GM19463 (cell line): ENCODE measurements around the gene MIB1.
"Not testable (repeated sequence)": the region's sequence is repeated elsewhere in the genome, so short reads cannot be mapped to it uniquely, and the experiment has no call there.

Source experiments
- ATAC-seq: cut with Tn5 transposase; IDR thresholded peaks from one replicate; pipeline ENCODE4 v1.9.1; 2021; ENCODE audit warnings: mild to moderate bottlenecking, moderate library complexity; ENCODE audit not compliant: unreplicated experiment

Gene MIB1

GRCh38 chr18:21740538-21741311, at the start of gene MIB1:
MIB1 (plus strand) TSS chr18:21740792; CDS start chr18:21741584, 792 bp downstream.
- peak; percentile 95 for ATAC-seq

GRCh38 chr18:21693322-21693721, 47.3 kb upstream of the MIB1 start:
- no peak for ATAC-seq

DNA sequence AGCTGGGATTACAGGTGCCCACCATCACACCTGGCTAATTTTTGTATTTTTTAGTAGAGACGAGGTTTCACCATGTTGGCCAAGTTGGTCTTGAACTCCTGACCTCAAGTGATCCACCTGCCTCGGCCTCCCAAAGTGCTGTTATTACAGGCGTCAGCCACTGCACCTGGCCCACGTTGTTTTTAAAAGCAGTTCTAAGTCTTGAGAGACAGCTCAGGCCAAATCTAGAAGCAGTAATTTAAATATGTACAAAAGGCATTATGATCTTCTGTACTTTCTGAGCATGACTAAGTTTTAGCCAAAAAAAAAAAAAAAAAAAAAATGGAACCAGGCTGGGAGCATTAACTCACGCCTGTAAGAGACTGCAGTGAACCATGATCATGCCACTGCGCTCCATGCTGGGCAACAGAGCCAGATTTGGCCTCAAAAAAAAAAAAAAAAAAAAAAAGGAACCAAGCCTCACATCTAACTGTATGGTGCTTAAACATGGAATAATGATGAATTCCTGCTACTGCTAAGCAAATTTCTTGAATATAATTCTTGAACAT, 40.0 kb upstream of the MIB1 start:
- no peak for ATAC-seq

GRCh38 chr18:21701621-21702020, 39.0 kb upstream of the MIB1 start:
- ATAC-seq: no peak

- ATAC-seq: no peak
These were observed 38.0 kb upstream of the MIB1 start for GRCh38 chr18:21702602-21703001.

DNA sequence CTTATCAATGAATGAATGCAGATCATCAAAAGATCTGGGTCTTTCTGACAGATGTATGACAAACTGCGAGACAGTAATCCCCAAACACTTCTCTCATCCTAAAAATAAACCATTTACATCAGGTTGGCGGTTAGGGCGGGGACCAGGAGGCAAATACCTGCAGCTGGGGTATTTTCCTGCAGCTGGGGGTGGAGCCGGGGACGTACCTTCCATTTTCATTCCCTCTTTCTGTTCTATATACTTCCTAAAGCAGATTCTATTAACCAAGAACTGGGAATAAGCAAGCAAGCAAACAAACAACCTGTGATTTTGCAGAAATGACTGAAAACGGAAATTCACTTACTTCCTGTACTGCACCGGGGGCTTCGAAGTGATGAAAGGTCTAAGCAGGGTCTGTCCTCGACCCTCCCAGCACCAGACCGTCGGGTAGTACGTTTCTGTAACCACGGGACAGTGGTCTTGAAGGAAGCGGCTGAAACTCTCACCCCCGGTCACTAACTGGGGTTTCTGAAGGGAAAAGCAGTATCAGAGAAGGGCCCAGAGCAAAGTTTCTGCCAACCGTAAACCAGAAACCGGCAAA, 37.3 kb upstream of the MIB1 start:
- no peak for ATAC-seq

- ATAC-seq: peak; percentile 96
These were observed 35.8 kb upstream of the MIB1 start, which contains the start of gene ABHD3 for GRCh38 chr18:21704603-21705364. ABHD3 (minus strand) TSS chr18:21704774; CDS start chr18:21704665, 109 bp downstream.

DNA sequence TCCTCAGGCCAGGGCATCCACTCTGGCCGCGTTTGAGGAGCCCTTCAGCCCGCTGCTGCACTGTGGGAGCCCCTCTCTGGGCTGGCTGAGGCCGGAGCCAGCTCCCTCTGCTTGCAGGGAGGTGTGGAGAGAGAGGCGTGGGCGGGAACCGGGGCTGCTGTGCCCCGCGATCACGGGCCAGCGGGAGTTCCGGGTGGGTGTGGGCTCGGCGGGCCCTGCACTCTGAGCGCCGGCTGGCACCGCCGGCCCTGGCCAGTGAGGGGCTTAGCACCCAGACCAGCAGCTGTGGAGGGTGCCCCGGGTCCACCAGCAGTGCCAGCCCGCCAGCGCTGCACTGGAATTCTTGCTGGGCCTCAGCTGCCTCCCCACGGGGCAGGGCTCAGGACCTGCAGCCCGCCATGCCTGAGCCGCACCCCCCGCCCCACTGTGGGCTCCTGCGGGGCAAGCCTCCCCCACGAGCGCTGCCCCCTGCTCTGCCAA, 34.2 kb upstream of the MIB1 start:
- ATAC-seq: no peak

DNA sequence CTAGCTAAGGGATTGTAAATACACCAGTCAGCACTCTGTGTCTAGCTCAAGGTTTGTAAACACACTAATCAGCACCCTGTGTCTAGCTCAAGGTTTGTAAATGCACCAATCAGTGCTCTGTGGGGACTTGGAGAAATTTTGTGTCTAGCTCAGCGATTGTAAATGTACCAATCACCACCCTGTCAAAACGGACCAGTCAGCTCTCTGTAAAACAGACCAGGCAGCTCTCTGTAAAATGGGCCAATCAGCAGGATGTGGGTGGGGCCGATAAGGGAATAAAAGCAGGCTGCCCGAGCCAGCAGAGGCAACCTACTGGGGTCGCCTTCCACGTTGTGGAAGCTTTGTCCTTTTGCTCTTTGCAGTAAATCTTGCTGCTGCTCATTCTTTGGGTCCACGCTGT, 33.5 kb upstream of the MIB1 start:
- not testable (repeated sequence) for ATAC-seq

DNA sequence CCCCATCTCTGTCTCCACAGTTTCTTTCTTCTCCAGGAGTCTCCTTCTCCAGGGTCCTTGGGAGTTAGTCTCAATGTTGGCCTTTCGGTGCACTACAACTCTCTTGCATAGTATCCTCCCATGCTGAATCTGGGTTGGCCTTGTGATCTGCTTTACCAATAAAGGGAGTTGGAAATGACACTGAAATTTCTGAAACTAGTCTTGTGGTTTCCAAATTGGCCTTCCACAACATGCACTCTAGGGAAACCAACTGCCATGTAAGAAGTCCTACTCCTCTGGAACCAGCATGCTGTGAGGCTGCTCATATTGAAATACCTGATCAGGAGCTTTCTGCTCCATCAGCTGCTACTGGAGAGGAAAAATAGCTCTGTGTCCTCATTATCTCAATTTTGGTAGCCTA, 26.1 kb upstream of the MIB1 start:
- no peak for ATAC-seq

DNA sequence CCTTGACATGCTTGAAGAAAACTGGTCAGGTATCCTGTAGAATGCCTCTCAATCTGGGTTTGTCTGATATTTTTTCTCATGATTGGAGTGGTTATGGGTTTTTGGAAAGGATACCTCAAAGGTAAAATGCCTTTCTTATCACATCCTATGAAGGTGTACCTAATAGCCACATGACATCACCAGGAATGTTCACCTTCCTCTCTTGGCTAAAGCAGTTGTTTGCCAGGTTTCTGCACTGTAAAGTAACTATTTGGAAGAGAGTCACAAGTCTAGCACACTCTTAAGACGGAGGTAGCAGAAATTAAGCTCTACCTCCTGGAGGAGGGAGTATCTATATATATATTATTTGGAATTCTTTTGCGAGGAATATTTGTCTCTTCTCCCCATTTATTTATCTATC, 17.9 kb upstream of the MIB1 start:
- ATAC-seq: no peak

GRCh38 chr18:21725201-21725600, 15.4 kb upstream of the MIB1 start:
- no peak for ATAC-seq

DNA sequence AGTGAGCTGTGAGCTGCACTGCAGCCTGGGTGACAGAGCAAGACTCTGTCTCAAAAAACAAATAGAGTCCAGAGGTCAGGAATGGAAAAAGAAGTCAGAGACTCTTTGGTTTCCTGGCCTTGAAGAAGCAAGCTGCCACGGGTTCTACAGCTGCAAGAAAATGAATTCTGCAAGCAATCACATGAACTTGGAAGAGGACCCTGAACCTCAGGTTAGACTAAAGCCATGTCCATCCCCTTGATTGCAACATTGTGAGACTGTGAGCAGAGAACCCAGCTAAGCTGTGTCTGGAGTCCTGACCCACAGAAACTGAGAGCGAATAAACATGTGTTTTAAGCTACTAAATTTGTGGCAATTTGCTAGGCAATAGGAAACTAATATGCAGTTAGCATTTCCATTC, 12.9 kb upstream of the MIB1 start:
- no peak for ATAC-seq

- ATAC-seq: no peak
These were observed 7.6 kb upstream of the MIB1 start for GRCh38 chr18:21733011-21733410.

DNA sequence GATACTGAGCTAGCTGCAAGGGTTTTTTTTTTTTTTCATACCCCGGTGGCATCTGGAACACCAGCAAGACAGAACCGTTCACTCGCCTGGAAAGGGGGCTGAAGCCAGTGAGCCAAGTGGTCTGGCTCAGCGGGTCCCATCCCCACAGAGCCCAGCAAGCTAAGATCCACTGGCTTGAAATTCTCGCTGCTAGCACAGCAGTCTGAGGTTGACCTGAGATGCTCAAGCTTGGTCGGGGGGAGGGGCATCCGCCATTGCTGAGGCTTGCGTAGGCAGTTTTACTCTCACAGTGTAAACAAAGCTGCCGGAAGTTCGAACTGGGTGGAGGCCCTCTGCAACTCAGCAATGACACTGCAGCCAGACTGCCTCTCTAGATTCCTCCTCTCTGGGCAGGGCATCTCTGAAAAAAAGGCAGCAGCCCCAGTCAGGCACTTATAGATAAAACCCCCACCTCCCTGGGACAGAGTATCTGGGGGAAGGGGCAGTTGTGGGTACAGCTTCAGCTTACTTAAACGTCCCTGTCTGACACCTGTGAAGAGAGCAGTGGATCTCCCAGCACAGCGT, 5.1 kb upstream of the MIB1 start:
- ATAC-seq: no peak

- ATAC-seq: not testable (repeated sequence)
These were observed 3.7 kb upstream of the MIB1 start for GRCh38 chr18:21736926-21737325.

GRCh38 chr18:21739604-21740537, 721 bp upstream of the MIB1 start:
- ATAC-seq: peak; percentile 9

GRCh38 chr18:21741312-21741561, 645 bp downstream of the MIB1 start:
- peak; percentile 37 for ATAC-seq

- peak; percentile 10 for ATAC-seq
These were observed 1.1 kb downstream of the MIB1 start for GRCh38 chr18:21741562-21742314.

GRCh38 chr18:21742315-21742687, 1.7 kb downstream of the MIB1 start:
- ATAC-seq: no peak
